CD14-positive monocyte (primary cell): ENCODE data around the gene NPRL2. TPM values are rescaled to one million over a fixed set of nuclear protein-coding genes. Genes with fewer than 3 reads are reported as not detected.

Experiments used
- DNase-seq, 3 donors: peaks; one replicate each; pipeline ENCODE4 v3.0.0-alpha.2; 2011 to 2022
- H2AFZ ChIP-seq: 2 replicates; pipeline ENCODE4 v1.6.0; 2012; ENCODE audit warnings: mild to moderate bottlenecking, low read depth, low read length, inconsistent platforms; ENCODE audit not compliant: insufficient read depth, poor library complexity, severe bottlenecking
- H3K27ac ChIP-seq, 2 donors: 1 replicate in 1 of 2; 2 replicates in 1 of 2; pipeline ENCODE4 v1.5.1; 2012 to 2013; ENCODE audit warnings: low read length in 2 of 2, control low read depth in 1 of 2, inconsistent platforms in 1 of 2, low read depth in 1 of 2, mild to moderate bottlenecking in 1 of 2
- H3K27me3 ChIP-seq, 2 donors: one replicate each; pipeline versions ENCODE4 v1.6.0 to v1.6.1; 2011 to 2013; ENCODE audit warnings: low read length in 2 of 2; ENCODE audit not compliant: control insufficient read depth in 2 of 2, insufficient read depth in 2 of 2
- H3K36me3 ChIP-seq, 2 donors: replicated peaks in 1 of 2; 1 replicate in 1 of 2; 2 replicates in 1 of 2; pipeline versions ENCODE4 v1.5.1 to v1.6.1; 2012 to 2013; ENCODE audit warnings: low read length in 2 of 2, control low read depth in 1 of 2, inconsistent platforms in 1 of 2, mild to moderate bottlenecking in 1 of 2; ENCODE audit not compliant: insufficient read depth in 2 of 2, control insufficient read depth in 1 of 2
- H3K4me1 ChIP-seq, 2 donors: 1 replicate in 1 of 2; 2 replicates in 1 of 2; pipeline versions ENCODE4 v1.5.1 to v1.6.1; 2012 to 2013; ENCODE audit warnings: low read length in 2 of 2, control low read depth in 1 of 2, inconsistent platforms in 1 of 2, mild to moderate bottlenecking in 1 of 2, moderate library complexity in 1 of 2; ENCODE audit not compliant: insufficient read depth in 2 of 2, control insufficient read depth in 1 of 2
- H3K4me2 ChIP-seq: replicated peaks from 2 replicates; pipeline ENCODE3; 2012; ENCODE audit warnings: low read length, moderate library complexity, mild to moderate bottlenecking; ENCODE audit not compliant: poor library complexity, severe bottlenecking; ENCODE audit errors: extremely low read depth
- H3K4me3 ChIP-seq, 3 experiments: fragments of 200-600 bp in 1 of 3; sonication (generic) in 1 of 3; replicated peaks in 1 of 3; 1 replicate in 2 of 3; 2 replicates in 1 of 3; pipeline ENCODE4 v1.5.1; 2011 to 2013; ENCODE audit warnings: low read length in 3 of 3, mild to moderate bottlenecking in 3 of 3, control low read depth in 2 of 3, low read depth in 2 of 3, inconsistent platforms in 1 of 3, moderate library complexity in 1 of 3
- H3K79me2 ChIP-seq: 2 replicates; pipeline ENCODE4 v1.6.0; 2012; ENCODE audit warnings: mild to moderate bottlenecking, control low read depth, inconsistent platforms, low read length, moderate library complexity; ENCODE audit not compliant: insufficient read depth
- H3K9ac ChIP-seq: 2 replicates; pipeline ENCODE4 v1.6.0; 2017; ENCODE audit warnings: low read length, mild to moderate bottlenecking; ENCODE audit not compliant: insufficient read depth, poor library complexity, severe bottlenecking
- H3K9me3 ChIP-seq, 2 donors: replicated peaks in 1 of 2; 1 replicate in 1 of 2; 2 replicates in 1 of 2; pipeline versions ENCODE4 v1.5.1 to v1.6.1; 2012 to 2013; ENCODE audit warnings: low read length in 2 of 2, control low read depth in 1 of 2; ENCODE audit not compliant: control insufficient read depth in 1 of 2, insufficient read depth in 1 of 2
- H4K20me1 ChIP-seq: 2 replicates; pipeline ENCODE4 v1.6.0; 2012; ENCODE audit warnings: mild to moderate bottlenecking, low read length, control low read depth, moderate library complexity; ENCODE audit not compliant: insufficient read depth
- H3K27ac Mint-ChIP-seq, 7 donors: one replicate each; pipeline ENCODE4 v1.8.0; 2020; ENCODE audit warnings: mild to moderate bottlenecking in 7 of 7, mixed read lengths in 7 of 7, moderate library complexity in 6 of 7, inconsistent platforms in 2 of 7
- H3K27me3 Mint-ChIP-seq, 3 donors: one replicate each; pipeline ENCODE4 v1.8.0; 2021 to 2022; ENCODE audit warnings: low read depth in 3 of 3, mild to moderate bottlenecking in 3 of 3, mixed read lengths in 3 of 3, moderate library complexity in 3 of 3, inconsistent platforms in 1 of 3
- H3K36me3 Mint-ChIP-seq, 2 donors: one replicate each; pipeline ENCODE4 v1.8.0; 2020; ENCODE audit warnings: mixed read lengths in 2 of 2, inconsistent platforms in 1 of 2, mild to moderate bottlenecking in 1 of 2
- H3K4me1 Mint-ChIP-seq: one replicate; pipeline ENCODE4 v1.8.0; 2020; ENCODE audit warnings: mild to moderate bottlenecking, mixed read lengths
- H3K4me3 Mint-ChIP-seq, 2 donors: one replicate each; pipeline ENCODE4 v1.8.0; 2020; ENCODE audit warnings: mild to moderate bottlenecking in 2 of 2, mixed read lengths in 2 of 2, moderate library complexity in 1 of 2
- H3K9me3 Mint-ChIP-seq, 7 donors: one replicate each; pipeline ENCODE4 v1.8.0; 2020 to 2022; ENCODE audit warnings: mixed read lengths in 7 of 7, mild to moderate bottlenecking in 6 of 7, moderate library complexity in 6 of 7, inconsistent platforms in 2 of 7
- CTCF ChIP-seq: fragments of 200-600 bp; IDR thresholded peaks from one replicate; pipeline ENCODE4 v1.8.0; 2022; ENCODE audit warnings: antibody characterized with exemption, mild to moderate bottlenecking
- WGBS: methylation state at CpG from one replicate; pipeline ENCODE4 v1.1.5; 2013; ENCODE audit warnings: missing lambda C conversion rate; ENCODE audit not compliant: insufficient coverage; 5-methylcytosine and 5-hydroxymethylcytosine counted together
- intact Hi-C, 2 donors: fragments of 100-400 bp; cut with micrococcal nuclease; formaldehyde crosslinking; loops; one replicate each; pipeline versions ENCODE4 v1.15.0 to v1.15.1; 2023
- polyA plus RNA-seq, 3 donors: library from polyadenylated mRNA; depleted of rRNA in 1 of 3; unstranded in 2 of 3; stranded (reverse) in 1 of 3; fragments of 300-500 nt in 2 of 3; fragments of >200 nt in 1 of 3; fragmentation: Illumina TruSeq in 2 of 3; gene quantifications; 1 replicate in 2 of 3; 2 replicates in 1 of 3; pipeline ENCODE4 v1.2.3, GENCODE V29; 2012 to 2021

Gene NPRL2
- polyA plus RNA-seq, 3 donors, result 20.9 to 37.9 (median 23.5) TPM

GRCh38 chr3:50331364-50331907 is 19.1 kb downstream of the NPRL2 start:
- peaks cover 45 to 69% of the 10 kb centered on the region in 2 donors for H3K36me3 ChIP-seq
- intact Hi-C loops, result no loop called here
- peaks cover 77% of the 10 kb centered on the region for H3K79me2 ChIP-seq
- no peak for DNase-seq
- Mint-ChIP-seq H3K27me3 (peaks cover 0 to 1% (median 0%) of the 10 kb centered on the region in 3 donors), H3K27ac (no peak overlapping the region), H3K36me3 (peaks cover 47 to 76% of the 10 kb centered on the region in 2 donors), H3K4me1 (peaks cover 44% of the 10 kb centered on the region), H3K4me3 (no peak overlapping the region), H3K9me3 (no peaks in the 10 kb centered on the region)
- no peak overlapping the region for H3K4me2 ChIP-seq
- peak overlapping the region in 1 of 2 donors; percentile 11 for H3K27ac ChIP-seq
- WGBS, result 96% methylated on average over 12 of the region's 19 CpGs
- H3K27me3 ChIP-seq, result no peaks in the 10 kb centered on the region
- TF ChIP-seq CTCF, result no peak
- H2AFZ ChIP-seq, result no peak overlapping the region
- peaks cover 88% of the 10 kb centered on the region for H4K20me1 ChIP-seq
- H3K9ac ChIP-seq, result no peak overlapping the region
- no peak overlapping the region for H3K4me3 ChIP-seq
- peaks cover 45 to 52% of the 10 kb centered on the region in 2 donors for H3K4me1 ChIP-seq
- H3K9me3 ChIP-seq, result no peaks in the 10 kb centered on the region

GRCh38 chr3:50330330-50330729 is 20.2 kb downstream of the NPRL2 start:
- Histone ChIP-seq H3K27ac (peak overlapping the region in 1 of 2 donors; percentile 39), H3K4me2 (no peak overlapping the region), H3K4me1 (peaks cover 46 to 50% of the 10 kb centered on the region in 2 donors), H3K9me3 (no peaks in the 10 kb centered on the region), H3K36me3 (peaks cover 38 to 64% of the 10 kb centered on the region in 2 donors), H4K20me1 (peaks cover 77% of the 10 kb centered on the region), H3K79me2 (peaks cover 74% of the 10 kb centered on the region), H3K27me3 (no peaks in the 10 kb centered on the region), H2AFZ (no peak overlapping the region), H3K4me3 (no peak overlapping the region), H3K9ac (no peak overlapping the region)
- intact Hi-C loops, result no loop called here
- Mint-ChIP-seq H3K9me3 (no peaks in the 10 kb centered on the region), H3K36me3 (peaks cover 44 to 72% of the 10 kb centered on the region in 2 donors), H3K4me1 (peaks cover 45% of the 10 kb centered on the region), H3K4me3 (no peak overlapping the region), H3K27me3 (peaks cover 0 to 1% (median 0%) of the 10 kb centered on the region in 3 donors), H3K27ac (peak overlapping the region in 2 of 7 donors; percentile 25 to 70)
- WGBS, result 97% methylated on average over 5 of the region's 10 CpGs
- no peak for DNase-seq
- no peak for TF ChIP-seq CTCF
